Keratinocyte (primary cell): Measurements from ENCODE around the gene GATA2. TPM values are rescaled to one million over a fixed set of nuclear protein-coding genes. Genes with fewer than 3 reads are reported as not detected.

Experiments used
- DNase-seq: peaks from one replicate; pipeline ENCODE4 v3.0.0-alpha.2; 2011; ENCODE audit warnings: low read depth, missing footprints, low spot score
- FAIRE-seq: peaks from 2 replicates; lab custom pipeline; 2011; peaks lifted over from hg19 to GRCh38; lab: Jason Lieb, UNC
- H2AFZ ChIP-seq: 2 replicates; pipeline ENCODE4 v1.6.0; 2012; ENCODE audit warnings: low read length, control low read depth, inconsistent platforms; ENCODE audit not compliant: control insufficient read depth
- H3K27ac ChIP-seq: 2 replicates; pipeline ENCODE4 v1.5.1; 2011; ENCODE audit warnings: low read length; ENCODE audit not compliant: control insufficient read depth, insufficient read depth
- H3K27me3 ChIP-seq: 3 replicates; pipeline ENCODE4 v1.6.0; 2011; ENCODE audit warnings: low read length; ENCODE audit not compliant: control insufficient read depth, insufficient read depth; ENCODE audit errors: extremely low read depth
- H3K36me3 ChIP-seq, 2 experiments: 2 replicates in 1 of 2; 3 replicates in 1 of 2; pipeline ENCODE4 v1.5.1; 2011; ENCODE audit warnings: low read length in 2 of 2, mild to moderate bottlenecking in 1 of 2; ENCODE audit not compliant: control insufficient read depth in 2 of 2, insufficient read depth in 2 of 2; ENCODE audit errors: extremely low read depth in 1 of 2
- H3K4me1 ChIP-seq: 3 replicates; pipeline ENCODE4 v1.5.1; 2011; ENCODE audit warnings: low read length; ENCODE audit not compliant: control insufficient read depth, insufficient read depth; ENCODE audit errors: extremely low read depth
- H3K4me2 ChIP-seq: 3 replicates; pipeline ENCODE4 v1.6.0; 2011; ENCODE audit warnings: low read depth, low read length; ENCODE audit not compliant: control insufficient read depth, insufficient read depth; ENCODE audit errors: extremely low read depth
- H3K4me3 ChIP-seq, 3 experiments: fragments of 200-600 bp in 1 of 3; sonication (generic) in 1 of 3; 2 replicates in 2 of 3; 3 replicates in 1 of 3; pipeline ENCODE4 v1.5.1; 2011 to 2016; ENCODE audit warnings: low read length in 3 of 3, mild to moderate bottlenecking in 3 of 3, control low read depth in 2 of 3, inconsistent platforms in 1 of 3, low read depth in 1 of 3, mixed read lengths in 1 of 3, mixed run types in 1 of 3, moderate library complexity in 1 of 3; ENCODE audit not compliant: control insufficient read depth in 2 of 3, insufficient read depth in 2 of 3; ENCODE audit errors: extremely low read depth in 1 of 3
- H3K79me2 ChIP-seq: 2 replicates; pipeline ENCODE4 v1.6.0; 2012; ENCODE audit warnings: low read length; ENCODE audit not compliant: control insufficient read depth, insufficient read depth
- H3K9ac ChIP-seq: 3 replicates; pipeline ENCODE4 v1.6.0; 2011; ENCODE audit warnings: low read length; ENCODE audit not compliant: control insufficient read depth, insufficient read depth; ENCODE audit errors: extremely low read depth
- H3K9me1 ChIP-seq: 3 replicates; pipeline ENCODE4 v1.6.0; 2011; ENCODE audit warnings: low read length; ENCODE audit not compliant: control insufficient read depth, insufficient read depth; ENCODE audit errors: extremely low read depth
- H3K9me3 ChIP-seq: 2 replicates; pipeline ENCODE4 v1.5.1; 2012; ENCODE audit warnings: low read depth, low read length; ENCODE audit not compliant: control insufficient read depth
- H4K20me1 ChIP-seq: 3 replicates; pipeline ENCODE4 v1.6.0; 2011; ENCODE audit warnings: low read length; ENCODE audit not compliant: control insufficient read depth, insufficient read depth; ENCODE audit errors: extremely low read depth
- EZH2 ChIP-seq: IDR thresholded peaks from one replicate; pipeline ENCODE4 v1.6.1; 2012; ENCODE audit warnings: inconsistent platforms, mild to moderate bottlenecking, low read length, moderate library complexity
- dilution Hi-C: fragments of 300-500 bp; cut with MboI; formaldehyde crosslinking; loops from one replicate; pipeline ENCODE4 v1.7.0; 2020; ENCODE audit warnings: low sequenced_read_pairs; ENCODE audit not compliant: extremely low pct_ligation_motif_present
- polyA plus RNA-seq, 5 experiments: library from polyadenylated mRNA; depleted of rRNA in 3 of 5; stranded (reverse) in 3 of 5; stranded (forward) in 1 of 5; unstranded in 1 of 5; fragments of >200 nt; gene quantifications; 1 replicate in 1 of 5; 2 replicates in 3 of 5; 3 replicates in 1 of 5; pipeline versions ENCODE4 v1.2.1 to v1.2.3, GENCODE V29; 2011 to 2012; ENCODE audit warnings: missing spikeins in 2 of 5, low read depth in 1 of 5, low replicate concordance in 1 of 5
- TF ChIP-seq, protein P1 (sequence below), 3 experiments: IDR thresholded peaks in 1 of 3; conservative IDR thresholded peaks in 1 of 3; optimal IDR thresholded peaks in 1 of 3; 2 replicates in 2 of 3; 3 replicates in 1 of 3; pipeline versions ENCODE3 to v1.5.1; 2011; ENCODE audit warnings: low read length in 3 of 3, mild to moderate bottlenecking in 3 of 3, moderate library complexity in 2 of 3, control low read depth in 1 of 3, inconsistent platforms in 1 of 3; ENCODE audit not compliant: insufficient read depth in 2 of 3; ENCODE audit errors: extremely low read depth in 1 of 3

The GATA2 gene
- polyA plus RNA-seq, 1 donor (not counting 4 experiments of a cell fraction or from before 2014, with no cell fraction given): not detected

DNA sequence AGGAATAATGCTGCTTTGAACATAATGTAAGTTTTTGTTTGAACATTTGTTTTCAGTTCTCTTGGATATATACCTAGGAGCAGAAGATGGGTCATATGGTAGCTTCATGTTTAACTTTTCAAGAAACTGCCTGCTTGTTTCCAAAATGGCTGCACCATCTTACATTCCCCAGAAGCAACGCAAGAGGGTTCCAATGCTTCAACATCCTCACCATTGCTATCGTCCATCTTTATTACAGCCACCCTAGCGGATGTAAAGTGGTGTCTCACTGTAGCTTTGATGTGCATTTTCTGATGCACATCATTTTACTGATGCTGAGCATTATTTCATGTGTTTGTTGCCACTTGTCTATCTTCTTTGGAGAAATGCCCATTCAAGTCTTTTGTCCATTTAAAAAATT is 46.4 kb upstream of the GATA2 start:
- DNase-seq (no peak), FAIRE-seq (no peak)
- TF ChIP-seq, protein P1, sequence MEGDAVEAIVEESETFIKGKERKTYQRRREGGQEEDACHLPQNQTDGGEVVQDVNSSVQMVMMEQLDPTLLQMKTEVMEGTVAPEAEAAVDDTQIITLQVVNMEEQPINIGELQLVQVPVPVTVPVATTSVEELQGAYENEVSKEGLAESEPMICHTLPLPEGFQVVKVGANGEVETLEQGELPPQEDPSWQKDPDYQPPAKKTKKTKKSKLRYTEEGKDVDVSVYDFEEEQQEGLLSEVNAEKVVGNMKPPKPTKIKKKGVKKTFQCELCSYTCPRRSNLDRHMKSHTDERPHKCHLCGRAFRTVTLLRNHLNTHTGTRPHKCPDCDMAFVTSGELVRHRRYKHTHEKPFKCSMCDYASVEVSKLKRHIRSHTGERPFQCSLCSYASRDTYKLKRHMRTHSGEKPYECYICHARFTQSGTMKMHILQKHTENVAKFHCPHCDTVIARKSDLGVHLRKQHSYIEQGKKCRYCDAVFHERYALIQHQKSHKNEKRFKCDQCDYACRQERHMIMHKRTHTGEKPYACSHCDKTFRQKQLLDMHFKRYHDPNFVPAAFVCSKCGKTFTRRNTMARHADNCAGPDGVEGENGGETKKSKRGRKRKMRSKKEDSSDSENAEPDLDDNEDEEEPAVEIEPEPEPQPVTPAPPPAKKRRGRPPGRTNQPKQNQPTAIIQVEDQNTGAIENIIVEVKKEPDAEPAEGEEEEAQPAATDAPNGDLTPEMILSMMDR (optimal IDR thresholded peaks at IDR 0.05 in 1 of 3, IDR thresholded peaks at IDR 0.05 in 1 of 3, conservative IDR thresholded peaks at IDR 0.05 in 1 of 3; ENCODE audit: extremely low read depth in 1 of 3, insufficient read depth in 2 of 3, low read length in 3 of 3): no peak
- no peak for TF ChIP-seq EZH2
- Histone ChIP-seq H3K9me1 (no peaks in the 10 kb centered on the region), H4K20me1 (no peaks in the 10 kb centered on the region), H3K27ac (no peak overlapping the region), H3K9me3 (no peaks in the 10 kb centered on the region), H3K4me3 (no peak overlapping the region), H3K27me3 (peaks cover 15% of the 10 kb centered on the region), H3K79me2 (no peaks in the 10 kb centered on the region), H3K9ac (no peak overlapping the region), H2AFZ (no peak overlapping the region), H3K36me3 (no peaks in the 10 kb centered on the region), H3K4me2 (no peak overlapping the region), H3K4me1 (no peaks in the 10 kb centered on the region)
- dilution Hi-C loops: no loop called here

GRCh38 chr3:128537091-128537703 is 44.2 kb upstream of the GATA2 start:
- DNase-seq: no peak
- Histone ChIP-seq H4K20me1 (no peaks in the 10 kb centered on the region), H3K9me3 (no peaks in the 10 kb centered on the region), H3K4me1 (no peaks in the 10 kb centered on the region), H2AFZ (no peak overlapping the region), H3K27ac (no peak overlapping the region), H3K9me1 (no peaks in the 10 kb centered on the region), H3K4me3 (no peak overlapping the region), H3K36me3 (no peaks in the 10 kb centered on the region), H3K9ac (no peak overlapping the region), H3K27me3 (peaks cover 30% of the 10 kb centered on the region), H3K4me2 (no peak overlapping the region), H3K79me2 (no peaks in the 10 kb centered on the region)
- dilution Hi-C loops: no loop called here
- no peak for TF ChIP-seq EZH2
- TF ChIP-seq, protein P1 (optimal IDR thresholded peaks at IDR 0.05 in 1 of 3, IDR thresholded peaks at IDR 0.05 in 1 of 3, conservative IDR thresholded peaks at IDR 0.05 in 1 of 3; ENCODE audit: extremely low read depth in 1 of 3, insufficient read depth in 2 of 3, low read length in 3 of 3): no peak
- FAIRE-seq: no peak
